ENCODE measurements around the gene POLR2E.

Gene POLR2E

GRCh38 chr19:1070931-1071791 lies 24.0 kb downstream of the POLR2E start:
- TF ChIP-seq, protein P1, sequence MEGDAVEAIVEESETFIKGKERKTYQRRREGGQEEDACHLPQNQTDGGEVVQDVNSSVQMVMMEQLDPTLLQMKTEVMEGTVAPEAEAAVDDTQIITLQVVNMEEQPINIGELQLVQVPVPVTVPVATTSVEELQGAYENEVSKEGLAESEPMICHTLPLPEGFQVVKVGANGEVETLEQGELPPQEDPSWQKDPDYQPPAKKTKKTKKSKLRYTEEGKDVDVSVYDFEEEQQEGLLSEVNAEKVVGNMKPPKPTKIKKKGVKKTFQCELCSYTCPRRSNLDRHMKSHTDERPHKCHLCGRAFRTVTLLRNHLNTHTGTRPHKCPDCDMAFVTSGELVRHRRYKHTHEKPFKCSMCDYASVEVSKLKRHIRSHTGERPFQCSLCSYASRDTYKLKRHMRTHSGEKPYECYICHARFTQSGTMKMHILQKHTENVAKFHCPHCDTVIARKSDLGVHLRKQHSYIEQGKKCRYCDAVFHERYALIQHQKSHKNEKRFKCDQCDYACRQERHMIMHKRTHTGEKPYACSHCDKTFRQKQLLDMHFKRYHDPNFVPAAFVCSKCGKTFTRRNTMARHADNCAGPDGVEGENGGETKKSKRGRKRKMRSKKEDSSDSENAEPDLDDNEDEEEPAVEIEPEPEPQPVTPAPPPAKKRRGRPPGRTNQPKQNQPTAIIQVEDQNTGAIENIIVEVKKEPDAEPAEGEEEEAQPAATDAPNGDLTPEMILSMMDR (IDR thresholded peaks at IDR 0.05; ENCODE audit: low read depth, low read length, missing control alignments): no peak
- peak overlapping the region; percentile 31 for H3K4me3 ChIP-seq (replicated peaks; ENCODE audit: low read depth, low read length)
- DNase-seq (ENCODE audit: extremely low read depth, low read depth): no peak

DNA sequence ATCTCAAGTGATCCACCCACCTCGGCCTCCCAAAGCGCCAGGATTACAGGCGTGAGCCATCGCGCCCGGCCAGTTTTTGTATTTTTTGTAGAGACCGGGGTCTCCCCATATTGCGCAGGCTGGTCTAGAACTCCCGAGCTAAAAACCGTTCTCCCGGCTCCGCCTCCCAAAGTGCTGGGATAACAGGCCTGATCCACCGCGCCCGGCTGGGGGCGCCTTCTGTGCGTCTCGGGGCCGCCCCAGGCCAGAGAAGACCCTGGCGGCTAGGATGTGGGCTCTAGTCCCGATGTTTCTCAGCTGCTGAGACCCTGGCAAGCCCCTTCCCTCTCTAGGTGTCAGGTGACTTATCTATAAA lies 24.6 kb downstream of the POLR2E start:
- TF ChIP-seq, protein P1 (IDR thresholded peaks at IDR 0.05; ENCODE audit: low read depth, low read length, missing control alignments): peak; percentile 21
- peak overlapping the region; percentile 31 for H3K4me3 ChIP-seq (replicated peaks; ENCODE audit: low read depth, low read length)
- no peak for DNase-seq (ENCODE audit: extremely low read depth, low read depth)

DNA sequence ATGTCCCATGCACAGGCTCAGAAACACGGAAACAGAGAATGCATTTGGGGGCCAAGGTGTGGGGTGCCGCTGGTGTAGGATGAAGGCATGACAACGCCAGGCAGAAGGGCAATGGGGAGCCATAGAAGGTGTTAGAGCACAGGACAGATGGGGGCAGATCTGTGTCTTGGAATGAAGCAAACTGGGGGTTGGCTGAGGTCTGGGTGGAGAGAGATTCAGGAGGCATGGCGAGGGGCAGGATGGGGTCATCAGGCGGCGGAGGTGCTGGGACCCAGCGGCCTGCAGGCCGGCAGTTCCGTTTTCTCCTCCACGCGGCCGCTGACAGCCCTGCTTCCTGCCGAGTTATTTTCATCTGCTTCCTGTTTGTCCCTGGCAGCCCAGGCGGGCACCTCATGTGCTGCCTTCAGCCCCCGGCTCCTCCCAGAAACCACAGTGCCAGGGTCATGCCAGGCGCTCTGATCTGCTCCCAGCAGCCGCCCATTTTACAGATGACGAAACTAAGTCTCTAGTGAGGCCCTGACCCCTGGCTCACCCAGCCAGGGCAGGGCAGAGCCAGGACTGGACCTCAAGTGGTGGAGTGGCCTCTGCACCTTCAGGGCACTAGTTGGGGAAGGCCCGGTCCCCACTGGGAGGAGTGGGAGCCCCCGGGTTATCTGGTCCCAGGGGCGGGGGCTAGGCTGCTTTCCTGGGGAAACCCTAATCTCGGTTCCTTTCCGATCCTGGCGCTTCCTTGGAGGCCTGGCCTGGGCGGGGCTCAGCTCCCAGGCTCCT lies 26.0 kb downstream of the POLR2E start:
- no peak for DNase-seq (ENCODE audit: extremely low read depth, low read depth)
- TF ChIP-seq, protein P1 (IDR thresholded peaks at IDR 0.05; ENCODE audit: low read depth, low read length, missing control alignments): no peak
- no peak overlapping the region for H3K4me3 ChIP-seq (replicated peaks; ENCODE audit: low read depth, low read length)

GRCh38 chr19:1068009-1069001 lies 26.9 kb downstream of the POLR2E start:
- no peak for DNase-seq (ENCODE audit: extremely low read depth, low read depth)
- TF ChIP-seq, protein P1 (IDR thresholded peaks at IDR 0.05; ENCODE audit: low read depth, low read length, missing control alignments): no peak
- no peak overlapping the region for H3K4me3 ChIP-seq (replicated peaks; ENCODE audit: low read depth, low read length)

DNA sequence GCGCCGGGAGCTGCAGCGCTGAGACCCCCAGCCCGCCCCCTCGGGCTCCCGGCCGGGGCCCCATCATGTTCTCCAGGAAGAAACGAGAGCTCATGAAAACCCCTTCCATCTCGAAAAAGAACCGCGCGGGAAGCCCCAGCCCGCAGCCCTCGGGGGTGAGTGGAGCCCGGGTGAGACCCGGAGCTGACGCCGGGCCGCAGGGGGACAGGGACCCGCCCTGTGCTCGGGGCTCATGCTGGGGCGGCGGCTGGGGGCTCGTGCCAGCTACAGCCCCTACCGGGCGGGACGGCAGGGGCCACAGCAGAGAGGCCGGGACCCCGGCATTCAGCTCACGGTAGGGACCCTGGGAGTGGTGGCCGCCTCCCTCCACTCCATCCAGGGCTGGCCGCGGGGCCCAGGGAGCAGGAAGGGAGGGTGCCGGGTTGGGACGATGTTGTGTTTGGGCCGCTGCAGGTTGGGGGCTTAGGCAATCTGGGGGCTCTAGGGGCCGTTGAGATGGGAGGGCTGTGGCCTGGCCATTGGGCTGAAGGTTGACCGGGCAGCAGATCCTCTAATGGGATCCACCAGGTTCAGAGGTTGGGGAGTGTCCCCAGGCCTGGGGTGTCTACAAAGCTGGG lies 27.7 kb downstream of the POLR2E start:
- peak overlapping the region; percentile 31 for H3K4me3 ChIP-seq (replicated peaks; ENCODE audit: low read depth, low read length)
- TF ChIP-seq, protein P1 (IDR thresholded peaks at IDR 0.05; ENCODE audit: low read depth, low read length, missing control alignments): no peak
- DNase-seq (ENCODE audit: extremely low read depth, low read depth): no peak
